Heart left ventricle (tissue), 13 donors: Measurements from ENCODE around the gene TPBGL.

Experiments
- POLR2A ChIP-seq, 2 donors: fragments of 450-650 bp; IDR thresholded peaks; one replicate each; pipeline ENCODE4 v1.6.1; 2017; ENCODE audit warnings: antibody characterized with exemption in 2 of 2, mild to moderate bottlenecking in 2 of 2, moderate library complexity in 2 of 2
- TF ChIP-seq, protein P1 (sequence below), 12 donors: fragments of 200-600 bp; sonication (generic) in 4 of 12; IDR thresholded peaks; one replicate each; pipeline versions ENCODE4 v1.5.0 to v1.8.0; 2018 to 2022; ENCODE audit warnings: antibody characterized with exemption in 12 of 12, mild to moderate bottlenecking in 5 of 12
- donor health status: ischemic (EF 13 %, LVEDD 7.1; RV severe dilation, severe dysfunction).
- donor health status: DM: no; HTN: yes; CAD: no.
- donor health status: DM: no; HTN: no; CAD: no.
- donor health status: ischemic (EF 25% LVEDD 6.9; RV normal size, moderate dysfunction).
- donor health status: ischemic (EF 25% LVEDD 5.7; RV mildly dilated, moderate dysfunction).
- donor health status: ischemic (EF 35%, LVEDD 5.7; RV mildly dilated, moderate dysfunction).
- donor health status: nonischemic (EF 11% LVEDD 7.7; RV severe dilation, severe dysfunction).
- donor health status: DM: yes; HTN: yes; CAD: no.
- donor health status: PGD.
- donor health status: ischemic (EF 29% LVEDD 5.4; RV normal size, mild dysfunction).
- donor health status: nonischemic (EF 23%, LVEDD 6.1; RV moderate dilation, normal function).

DNA sequence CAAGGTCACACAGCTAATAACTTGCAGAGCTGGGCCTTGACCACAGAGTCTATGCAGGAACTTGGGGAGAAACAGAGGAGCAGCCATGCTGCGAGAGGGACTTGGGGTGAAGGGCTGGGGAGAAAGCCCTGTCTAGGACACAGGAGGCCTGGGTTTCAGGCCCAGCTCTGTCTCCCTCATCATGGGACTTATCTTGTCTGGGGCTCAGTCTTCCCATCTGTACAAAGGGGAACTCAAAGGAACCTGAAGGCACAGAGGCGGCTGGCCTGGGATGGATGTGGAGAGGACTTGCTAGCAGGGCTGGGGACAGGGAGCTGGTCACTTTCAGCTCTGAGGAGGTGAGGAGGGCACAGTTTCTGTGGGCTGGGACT lies 36.9 kb upstream of the TPBGL start:
- TF ChIP-seq, protein P1, sequence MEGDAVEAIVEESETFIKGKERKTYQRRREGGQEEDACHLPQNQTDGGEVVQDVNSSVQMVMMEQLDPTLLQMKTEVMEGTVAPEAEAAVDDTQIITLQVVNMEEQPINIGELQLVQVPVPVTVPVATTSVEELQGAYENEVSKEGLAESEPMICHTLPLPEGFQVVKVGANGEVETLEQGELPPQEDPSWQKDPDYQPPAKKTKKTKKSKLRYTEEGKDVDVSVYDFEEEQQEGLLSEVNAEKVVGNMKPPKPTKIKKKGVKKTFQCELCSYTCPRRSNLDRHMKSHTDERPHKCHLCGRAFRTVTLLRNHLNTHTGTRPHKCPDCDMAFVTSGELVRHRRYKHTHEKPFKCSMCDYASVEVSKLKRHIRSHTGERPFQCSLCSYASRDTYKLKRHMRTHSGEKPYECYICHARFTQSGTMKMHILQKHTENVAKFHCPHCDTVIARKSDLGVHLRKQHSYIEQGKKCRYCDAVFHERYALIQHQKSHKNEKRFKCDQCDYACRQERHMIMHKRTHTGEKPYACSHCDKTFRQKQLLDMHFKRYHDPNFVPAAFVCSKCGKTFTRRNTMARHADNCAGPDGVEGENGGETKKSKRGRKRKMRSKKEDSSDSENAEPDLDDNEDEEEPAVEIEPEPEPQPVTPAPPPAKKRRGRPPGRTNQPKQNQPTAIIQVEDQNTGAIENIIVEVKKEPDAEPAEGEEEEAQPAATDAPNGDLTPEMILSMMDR (IDR thresholded peaks at IDR 0.05) = no peak
- no peak for TF ChIP-seq POLR2A (IDR thresholded peaks at IDR 0.05)
